Measurements from ENCODE around the gene DEFB132. TPM values are rescaled to one million over a fixed set of nuclear protein-coding genes. Genes with fewer than 3 reads are reported as not detected.

DEFB132 gene
- total and polyA plus RNA-seq, 2 of the 8 experiments (the other 6 are each of a cell fraction or from before 2014, with no cell fraction given): not detected

- ChIA-PET POLR2A (ENCODE audit: partially characterized antibody) (no interaction called here), CTCF (ENCODE audit: partially characterized antibody) (interaction anchor here (1.7 kb wide), 1 partner anchor 10 kb away, joined by 7 read pairs; no protein-coding TSS in a partner anchor)
- Histone ChIP-seq H3K9ac (replicated peaks in 1 of 4; ENCODE audit: extremely low read depth in 1 of 4, low read depth in 3 of 4, low read length in 3 of 4) (no peak overlapping the region), H4K5ac (ENCODE audit: insufficient read length, low read depth, low read length) (no peak overlapping the region), H3K18ac (ENCODE audit: extremely low read depth, low read length) (no peak overlapping the region), H3K23ac (ENCODE audit: insufficient read length) (no peak overlapping the region), H2BK12ac (ENCODE audit: low read depth, low read length) (no peak overlapping the region), H3K14ac (ENCODE audit: insufficient read length) (no peak overlapping the region), H3K36me3 (ENCODE audit: control insufficient read depth in 2 of 4, insufficient read depth in 4 of 4, low read length in 3 of 4) (no peaks in the 10 kb centered on the region), H3K79me1 (ENCODE audit: low read depth, low read length) (no peaks in the 10 kb centered on the region), H4K20me1 (replicated peaks in 1 of 2; ENCODE audit: control insufficient read depth in 1 of 2, insufficient read depth in 2 of 2, low read length in 2 of 2) (no peaks in the 10 kb centered on the region), H2AFZ (ENCODE audit: low read length) (no peak overlapping the region), H3K27ac (ENCODE audit: low read depth, low read length) (no peak overlapping the region), H3K4me3 (ENCODE audit: extremely low read depth in 1 of 4, insufficient read depth in 2 of 4, low read depth in 3 of 4, low read length in 4 of 4) (no peak overlapping the region), H4K91ac (replicated peaks; ENCODE audit: insufficient read length, low read length) (no peak overlapping the region), H2BK5ac (ENCODE audit: low read depth, low read length) (no peak overlapping the region), H3K4me2 (ENCODE audit: insufficient read depth in 1 of 2, low read depth in 2 of 2, low read length in 2 of 2) (no peak overlapping the region), H3K79me2 (ENCODE audit: control insufficient read depth in 1 of 2, insufficient read depth in 2 of 2, low read length in 2 of 2) (no peaks in the 10 kb centered on the region), H3K4me1 (replicated peaks in 1 of 4; ENCODE audit: control insufficient read depth in 3 of 4, insufficient read depth in 4 of 4, low read length in 3 of 4) (no peaks in the 10 kb centered on the region), H3K27me3 (replicated peaks in 1 of 4; ENCODE audit: control insufficient read depth in 3 of 4, extremely low read depth in 1 of 4, insufficient read depth in 3 of 4, low read length in 3 of 4) (peaks cover 11 to 38% (median 25%) of the 10 kb centered on the region in 4 experiments), H3K23me2 (ENCODE audit: low read depth, low read length) (no peaks in the 10 kb centered on the region), H2BK120ac (replicated peaks; ENCODE audit: low read depth, low read length) (no peak overlapping the region), H3K56ac (replicated peaks; ENCODE audit: insufficient read length, low read depth, low read length) (no peak overlapping the region), H3K4ac (replicated peaks; ENCODE audit: insufficient read length, low read depth, low read length) (no peak overlapping the region), H2BK20ac (ENCODE audit: low read length) (no peak overlapping the region), H2AK5ac (ENCODE audit: low read depth, low read length) (no peak overlapping the region), H4K8ac (ENCODE audit: extremely low read depth, insufficient read depth, low read length) (no peak overlapping the region), H2BK15ac (ENCODE audit: low read length) (no peak overlapping the region), H3K9me3 (ENCODE audit: insufficient read depth in 2 of 2, low read depth in 1 of 2, low read length in 1 of 2) (no peaks in the 10 kb centered on the region)
- WGBS, 2 experiments (ENCODE audit: extremely low coverage in 1 of 2, insufficient coverage in 1 of 2, insufficient read length in 1 of 2, insufficient replicate concordance in 2 of 2, low coverage in 1 of 2, low lambda C conversion rate in 2 of 2, missing lambda C conversion rate in 1 of 2): 57% methylated on average over 2 of the region's 2 CpGs; no CpG with 5 or more reads in 1 of the 2 experiments
- TF ChIP-seq SP2 (IDR thresholded peaks at IDR 0.05; ENCODE audit: low read length): no peak
- TF ChIP-seq BCL11A (IDR thresholded peaks at IDR 0.05; ENCODE audit: low read depth in 2 of 2, low read length in 2 of 2): no peak
- TF ChIP-seq HDAC6 (IDR thresholded peaks at IDR 0.05; ENCODE audit: low read depth, low read length): no peak
- TF ChIP-seq SRF (IDR thresholded peaks at IDR 0.05; ENCODE audit: low read depth, low read length): no peak
- TF ChIP-seq TBP (IDR thresholded peaks at IDR 0.05; ENCODE audit: low read depth, low read length): no peak
- TF ChIP-seq RAD21 (IDR thresholded peaks at IDR 0.05 in 1 of 2, conservative IDR thresholded peaks at IDR 0.05 in 1 of 2; ENCODE audit: low read depth in 2 of 2, low read length in 2 of 2): no peak
- TF ChIP-seq MAX (IDR thresholded peaks at IDR 0.05): no peak
- TF ChIP-seq CTBP2 (IDR thresholded peaks at IDR 0.05; ENCODE audit: borderline replicate concordance, insufficient read depth, insufficient read length, low read length): no peak
- DNase-seq (ENCODE audit: low read depth in 1 of 2, low spot score in 2 of 2): no peak
- no peak for FAIRE-seq
These were observed 2.5 kb downstream of the DEFB132 start for GRCh38 chr20:259981-260380.
